OCI-LY7 (cell line): ENCODE results near the gene SLIT3. TPM values are rescaled to one million over a fixed set of nuclear protein-coding genes. Genes with fewer than 3 reads are reported as not detected.

ENCODE experiments used
- BruUV-seq: library from RNA; stranded (reverse); fragments of 400-500 nt; replicated peaks from 2 replicates; lab custom pipeline; 2021; lab: Mats Ljungman, UMichigan
- CTCF ChIA-PET: fragments of 300-600 bp; sonication (Branson Sonifier 250); formaldehyde crosslinking; loops from one replicate; lab custom pipeline; 2022; ENCODE audit warnings: antibody characterized with exemption; ENCODE audit not compliant: unreplicated experiment; lab: Charles Lee
- POLR2A ChIA-PET: fragments of 300-600 bp; sonication (Branson Sonifier 250); formaldehyde crosslinking; loops from one replicate; lab custom pipeline; 2022; ENCODE audit warnings: antibody characterized with exemption; lab: Charles Lee
- DNase-seq: peaks from one replicate; pipeline ENCODE4 v3.0.0-alpha.2; 2015; ENCODE audit warnings: low spot score
- H2AFZ ChIP-seq: fragments of 200-600 bp; sonication (generic), shearing (Covaris generic); 2 replicates; pipeline ENCODE4 v1.6.1; 2014; ENCODE audit warnings: mild to moderate bottlenecking, antibody characterized with exemption, low read length, moderate library complexity
- H3K27ac ChIP-seq: fragments of 200-600 bp; sonication (generic); 2 replicates; pipeline ENCODE4 v1.5.1; 2014; ENCODE audit warnings: mixed run types, low read depth, mild to moderate bottlenecking, moderate library complexity, low read length, inconsistent platforms; ENCODE audit not compliant: poor library complexity, severe bottlenecking
- H3K36me3 ChIP-seq: fragments of 200-600 bp; sonication (generic); 2 replicates; pipeline ENCODE4 v1.6.1; 2014; ENCODE audit warnings: mild to moderate bottlenecking, antibody characterized with exemption, low read length, moderate library complexity, mixed read lengths; ENCODE audit not compliant: insufficient read depth
- H3K4me1 ChIP-seq: fragments of 200-600 bp; sonication (generic); 2 replicates; pipeline ENCODE4 v1.5.1; 2014; ENCODE audit warnings: mild to moderate bottlenecking, low read length; ENCODE audit not compliant: insufficient read depth, poor library complexity, severe bottlenecking
- H3K4me2 ChIP-seq: fragments of 200-600 bp; sonication (generic); 2 replicates; pipeline ENCODE4 v1.6.1; 2014; ENCODE audit warnings: mild to moderate bottlenecking, low read length
- H3K4me3 ChIP-seq: fragments of 200-600 bp; sonication (generic); 2 replicates; pipeline ENCODE4 v1.5.1; 2014; ENCODE audit warnings: mild to moderate bottlenecking, low read depth, low read length; ENCODE audit not compliant: poor library complexity, severe bottlenecking
- H3K79me2 ChIP-seq: fragments of 200-600 bp; sonication (generic); 2 replicates; pipeline ENCODE4 v1.6.1; 2016; ENCODE audit warnings: low read depth, mild to moderate bottlenecking, low read length, moderate library complexity, mixed read lengths; ENCODE audit not compliant: insufficient read depth
- H3K9me2 ChIP-seq: fragments of 200-600 bp; sonication (generic); 2 replicates; pipeline ENCODE4 v1.6.1; 2016; ENCODE audit warnings: mild to moderate bottlenecking, low read length, mixed read lengths; ENCODE audit not compliant: insufficient read depth
- H3K9me3 ChIP-seq: fragments of 200-600 bp; sonication (generic); 2 replicates; pipeline ENCODE4 v1.6.1; 2014; ENCODE audit warnings: mild to moderate bottlenecking, mixed run types, low read length, mixed read lengths
- H4K20me1 ChIP-seq: fragments of 200-600 bp; sonication (generic); 2 replicates; pipeline ENCODE4 v1.6.1; 2014; ENCODE audit warnings: mild to moderate bottlenecking, antibody characterized with exemption, low read length, moderate library complexity, mixed read lengths; ENCODE audit not compliant: insufficient read depth
- EZH2phosphoT487 ChIP-seq: fragments of 200-600 bp; sonication (generic); IDR thresholded peaks from 2 replicates; pipeline ENCODE4 v1.6.1; 2018; ENCODE audit warnings: low read depth, borderline replicate concordance, mild to moderate bottlenecking, mixed run types, antibody characterized with exemption, low read length, moderate library complexity, mixed read lengths
- intact Hi-C: fragments of 100-400 bp; cut with micrococcal nuclease; formaldehyde crosslinking; loops from one replicate; pipeline ENCODE4 v1.10.0; 2022; ENCODE audit not compliant: unreplicated experiment
- total RNA-seq, 2 experiments: library from RNA; depleted of rRNA in 1 of 2; stranded (reverse); fragments of >200 nt in 1 of 2; shearing (Covaris generic) in 1 of 2; gene quantifications; 2 replicates each; pipeline ENCODE4 v1.2.3, GENCODE V29; 2014 to 2022
- TF ChIP-seq, protein P1 (sequence below): fragments of 200-600 bp; sonication (generic); conservative IDR thresholded peaks from 2 replicates; pipeline ENCODE4 v1.5.1; 2014; ENCODE audit warnings: mild to moderate bottlenecking, antibody characterized with exemption, low read length, moderate library complexity, mixed read lengths

The SLIT3 gene
- total RNA-seq, 2 experiments from 2014 or later, result not detected

GRCh38 chr5:168951769-168952168 is 349.2 kb downstream of the SLIT3 start:
- Histone ChIP-seq H3K9me3 (no peaks in the 10 kb centered on the region), H3K4me2 (no peak overlapping the region), H3K36me3 (no peaks in the 10 kb centered on the region), H3K9me2 (no peaks in the 10 kb centered on the region), H3K27ac (no peak overlapping the region), H3K4me3 (no peak overlapping the region), H3K79me2 (no peaks in the 10 kb centered on the region), H4K20me1 (no peaks in the 10 kb centered on the region), H2AFZ (no peak overlapping the region), H3K4me1 (no peaks in the 10 kb centered on the region)
- intact Hi-C loops, result no loop called here
- no peak for TF ChIP-seq EZH2phosphoT487
- TF ChIP-seq, protein P1, sequence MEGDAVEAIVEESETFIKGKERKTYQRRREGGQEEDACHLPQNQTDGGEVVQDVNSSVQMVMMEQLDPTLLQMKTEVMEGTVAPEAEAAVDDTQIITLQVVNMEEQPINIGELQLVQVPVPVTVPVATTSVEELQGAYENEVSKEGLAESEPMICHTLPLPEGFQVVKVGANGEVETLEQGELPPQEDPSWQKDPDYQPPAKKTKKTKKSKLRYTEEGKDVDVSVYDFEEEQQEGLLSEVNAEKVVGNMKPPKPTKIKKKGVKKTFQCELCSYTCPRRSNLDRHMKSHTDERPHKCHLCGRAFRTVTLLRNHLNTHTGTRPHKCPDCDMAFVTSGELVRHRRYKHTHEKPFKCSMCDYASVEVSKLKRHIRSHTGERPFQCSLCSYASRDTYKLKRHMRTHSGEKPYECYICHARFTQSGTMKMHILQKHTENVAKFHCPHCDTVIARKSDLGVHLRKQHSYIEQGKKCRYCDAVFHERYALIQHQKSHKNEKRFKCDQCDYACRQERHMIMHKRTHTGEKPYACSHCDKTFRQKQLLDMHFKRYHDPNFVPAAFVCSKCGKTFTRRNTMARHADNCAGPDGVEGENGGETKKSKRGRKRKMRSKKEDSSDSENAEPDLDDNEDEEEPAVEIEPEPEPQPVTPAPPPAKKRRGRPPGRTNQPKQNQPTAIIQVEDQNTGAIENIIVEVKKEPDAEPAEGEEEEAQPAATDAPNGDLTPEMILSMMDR, result no peak
- BruUV-seq, result no TSS peak
- no peak for DNase-seq
- CTCF ChIA-PET, result no interaction called here
- POLR2A ChIA-PET, result interaction anchor here (0.5 kb wide), 1 partner anchor 16 kb away, joined by 3 read pairs; no protein-coding TSS in a partner anchor

- Histone ChIP-seq H4K20me1 (no peaks in the 10 kb centered on the region), H3K4me1 (no peaks in the 10 kb centered on the region), H3K27ac (no peak overlapping the region), H3K36me3 (no peaks in the 10 kb centered on the region), H3K9me2 (no peaks in the 10 kb centered on the region), H2AFZ (no peak overlapping the region), H3K4me2 (no peak overlapping the region), H3K79me2 (no peaks in the 10 kb centered on the region), H3K9me3 (no peaks in the 10 kb centered on the region), H3K4me3 (no peak overlapping the region)
- BruUV-seq, result no TSS peak
- TF ChIP-seq, protein P1, result no peak
- no peak for TF ChIP-seq EZH2phosphoT487
- DNase-seq, result no peak
- intact Hi-C loops, result no loop called here
- ChIA-PET POLR2A (interaction anchor here (0.5 kb wide), 1 partner anchor 17 kb away, joined by 3 read pairs; no protein-coding TSS in a partner anchor), CTCF (no interaction called here)
Observed at GRCh38 chr5:168951356-168951755, 349.6 kb downstream of the SLIT3 start.

DNA sequence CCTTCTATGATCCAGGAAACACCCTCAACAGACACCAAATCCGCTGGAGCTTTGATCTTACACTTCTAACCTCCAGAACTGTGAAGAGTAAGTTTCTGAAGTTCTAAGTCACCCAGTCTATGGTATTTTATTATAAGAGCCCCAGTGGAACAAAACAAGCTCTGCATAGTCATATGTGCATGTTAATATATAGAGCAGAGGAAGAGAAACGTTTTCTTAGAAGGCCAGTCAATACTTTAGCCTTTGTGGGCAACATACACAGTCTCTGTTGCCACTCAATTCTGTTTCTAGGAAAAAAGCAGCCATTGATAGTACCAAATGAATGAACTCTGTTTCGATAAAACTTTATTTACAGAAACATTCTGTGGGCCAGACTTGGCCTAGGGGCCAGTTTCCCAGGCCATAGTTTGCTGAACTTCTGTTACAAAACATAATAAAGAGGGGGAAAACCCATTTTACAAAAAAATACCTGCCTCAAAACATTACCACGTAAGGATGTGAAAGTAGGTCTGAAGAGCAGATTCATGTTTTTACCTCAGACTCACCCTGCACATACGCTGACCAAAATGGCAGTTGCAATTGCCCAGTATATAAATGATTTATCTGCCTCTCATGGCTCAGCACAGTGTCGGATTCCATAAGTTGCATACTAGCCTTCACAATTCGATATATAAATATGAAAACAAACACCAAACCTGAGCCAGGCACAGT is 350.5 kb downstream of the SLIT3 start:
- ChIA-PET CTCF (no interaction called here), POLR2A (no interaction called here)
- Histone ChIP-seq H3K4me1 (no peaks in the 10 kb centered on the region), H3K9me2 (no peaks in the 10 kb centered on the region), H3K36me3 (no peaks in the 10 kb centered on the region), H3K9me3 (no peaks in the 10 kb centered on the region), H3K4me3 (no peak overlapping the region), H2AFZ (no peak overlapping the region), H3K79me2 (no peaks in the 10 kb centered on the region), H4K20me1 (no peaks in the 10 kb centered on the region), H3K27ac (no peak overlapping the region), H3K4me2 (no peak overlapping the region)
- BruUV-seq, result no TSS peak
- intact Hi-C loops, result no loop called here
- TF ChIP-seq, protein P1, result no peak
- no peak for TF ChIP-seq EZH2phosphoT487
- no peak for DNase-seq
